Measurements from ENCODE around the gene RAPGEF3.

DNA sequence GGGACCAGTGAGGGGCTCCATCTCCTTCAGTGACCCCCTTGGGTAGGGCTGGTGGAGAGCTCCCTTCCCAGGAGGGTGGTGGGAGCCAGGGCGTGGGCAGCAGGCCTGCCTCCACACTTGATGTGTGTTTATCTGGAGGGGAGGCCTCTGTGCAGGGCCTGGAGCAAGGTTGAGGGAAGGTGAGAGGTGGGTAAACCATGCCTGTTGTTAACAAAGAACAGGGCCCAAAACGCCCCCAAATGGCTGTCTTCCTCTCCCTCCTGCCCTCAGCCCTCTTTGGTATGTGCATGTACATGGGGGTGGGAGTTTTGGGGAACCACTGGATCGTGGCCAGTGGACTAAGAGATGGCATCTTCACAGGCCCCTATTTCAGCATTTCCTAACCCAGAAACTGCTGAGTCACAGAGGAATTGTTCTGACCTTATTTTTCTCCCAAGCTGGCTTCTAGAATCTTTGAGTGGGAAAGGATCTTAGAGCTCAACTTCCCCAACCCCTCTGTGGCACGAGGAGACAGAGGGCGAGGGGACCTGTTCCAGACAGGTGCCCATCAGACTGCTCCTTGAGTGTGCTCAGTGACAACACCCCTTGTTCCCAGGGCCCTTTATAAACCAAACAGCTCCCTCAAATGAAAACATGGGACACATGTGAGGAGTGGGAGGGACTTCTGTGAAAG lies 17.9 kb upstream of the RAPGEF3 start:
- TF ChIP-seq, protein P1, sequence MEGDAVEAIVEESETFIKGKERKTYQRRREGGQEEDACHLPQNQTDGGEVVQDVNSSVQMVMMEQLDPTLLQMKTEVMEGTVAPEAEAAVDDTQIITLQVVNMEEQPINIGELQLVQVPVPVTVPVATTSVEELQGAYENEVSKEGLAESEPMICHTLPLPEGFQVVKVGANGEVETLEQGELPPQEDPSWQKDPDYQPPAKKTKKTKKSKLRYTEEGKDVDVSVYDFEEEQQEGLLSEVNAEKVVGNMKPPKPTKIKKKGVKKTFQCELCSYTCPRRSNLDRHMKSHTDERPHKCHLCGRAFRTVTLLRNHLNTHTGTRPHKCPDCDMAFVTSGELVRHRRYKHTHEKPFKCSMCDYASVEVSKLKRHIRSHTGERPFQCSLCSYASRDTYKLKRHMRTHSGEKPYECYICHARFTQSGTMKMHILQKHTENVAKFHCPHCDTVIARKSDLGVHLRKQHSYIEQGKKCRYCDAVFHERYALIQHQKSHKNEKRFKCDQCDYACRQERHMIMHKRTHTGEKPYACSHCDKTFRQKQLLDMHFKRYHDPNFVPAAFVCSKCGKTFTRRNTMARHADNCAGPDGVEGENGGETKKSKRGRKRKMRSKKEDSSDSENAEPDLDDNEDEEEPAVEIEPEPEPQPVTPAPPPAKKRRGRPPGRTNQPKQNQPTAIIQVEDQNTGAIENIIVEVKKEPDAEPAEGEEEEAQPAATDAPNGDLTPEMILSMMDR (IDR thresholded peaks at IDR 0.05; ENCODE audit: insufficient read depth, low read length), result no peak
- TF ChIP-seq GABPA (IDR thresholded peaks at IDR 0.05; ENCODE audit: low read depth) (no peak), POLR2AphosphoS5 (IDR thresholded peaks at IDR 0.05; ENCODE audit: low read depth) (no peak), SPI1 (IDR thresholded peaks at IDR 0.05; ENCODE audit: borderline replicate concordance, low read depth) (no peak)
- TF ChIP-seq, protein P2, sequence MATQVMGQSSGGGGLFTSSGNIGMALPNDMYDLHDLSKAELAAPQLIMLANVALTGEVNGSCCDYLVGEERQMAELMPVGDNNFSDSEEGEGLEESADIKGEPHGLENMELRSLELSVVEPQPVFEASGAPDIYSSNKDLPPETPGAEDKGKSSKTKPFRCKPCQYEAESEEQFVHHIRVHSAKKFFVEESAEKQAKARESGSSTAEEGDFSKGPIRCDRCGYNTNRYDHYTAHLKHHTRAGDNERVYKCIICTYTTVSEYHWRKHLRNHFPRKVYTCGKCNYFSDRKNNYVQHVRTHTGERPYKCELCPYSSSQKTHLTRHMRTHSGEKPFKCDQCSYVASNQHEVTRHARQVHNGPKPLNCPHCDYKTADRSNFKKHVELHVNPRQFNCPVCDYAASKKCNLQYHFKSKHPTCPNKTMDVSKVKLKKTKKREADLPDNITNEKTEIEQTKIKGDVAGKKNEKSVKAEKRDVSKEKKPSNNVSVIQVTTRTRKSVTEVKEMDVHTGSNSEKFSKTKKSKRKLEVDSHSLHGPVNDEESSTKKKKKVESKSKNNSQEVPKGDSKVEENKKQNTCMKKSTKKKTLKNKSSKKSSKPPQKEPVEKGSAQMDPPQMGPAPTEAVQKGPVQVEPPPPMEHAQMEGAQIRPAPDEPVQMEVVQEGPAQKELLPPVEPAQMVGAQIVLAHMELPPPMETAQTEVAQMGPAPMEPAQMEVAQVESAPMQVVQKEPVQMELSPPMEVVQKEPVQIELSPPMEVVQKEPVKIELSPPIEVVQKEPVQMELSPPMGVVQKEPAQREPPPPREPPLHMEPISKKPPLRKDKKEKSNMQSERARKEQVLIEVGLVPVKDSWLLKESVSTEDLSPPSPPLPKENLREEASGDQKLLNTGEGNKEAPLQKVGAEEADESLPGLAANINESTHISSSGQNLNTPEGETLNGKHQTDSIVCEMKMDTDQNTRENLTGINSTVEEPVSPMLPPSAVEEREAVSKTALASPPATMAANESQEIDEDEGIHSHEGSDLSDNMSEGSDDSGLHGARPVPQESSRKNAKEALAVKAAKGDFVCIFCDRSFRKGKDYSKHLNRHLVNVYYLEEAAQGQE (IDR thresholded peaks at IDR 0.05; ENCODE audit: insufficient replicate concordance, low read depth), result no peak

Measured in HL-60 (cell line).